ENCODE measurements around the gene TIMM29. TPM values are rescaled to one million over a fixed set of nuclear protein-coding genes. Genes with fewer than 3 reads are reported as not detected.

TIMM29 gene
- total RNA-seq, 1 experiment from 2014 or later = 58.2 TPM

DNA sequence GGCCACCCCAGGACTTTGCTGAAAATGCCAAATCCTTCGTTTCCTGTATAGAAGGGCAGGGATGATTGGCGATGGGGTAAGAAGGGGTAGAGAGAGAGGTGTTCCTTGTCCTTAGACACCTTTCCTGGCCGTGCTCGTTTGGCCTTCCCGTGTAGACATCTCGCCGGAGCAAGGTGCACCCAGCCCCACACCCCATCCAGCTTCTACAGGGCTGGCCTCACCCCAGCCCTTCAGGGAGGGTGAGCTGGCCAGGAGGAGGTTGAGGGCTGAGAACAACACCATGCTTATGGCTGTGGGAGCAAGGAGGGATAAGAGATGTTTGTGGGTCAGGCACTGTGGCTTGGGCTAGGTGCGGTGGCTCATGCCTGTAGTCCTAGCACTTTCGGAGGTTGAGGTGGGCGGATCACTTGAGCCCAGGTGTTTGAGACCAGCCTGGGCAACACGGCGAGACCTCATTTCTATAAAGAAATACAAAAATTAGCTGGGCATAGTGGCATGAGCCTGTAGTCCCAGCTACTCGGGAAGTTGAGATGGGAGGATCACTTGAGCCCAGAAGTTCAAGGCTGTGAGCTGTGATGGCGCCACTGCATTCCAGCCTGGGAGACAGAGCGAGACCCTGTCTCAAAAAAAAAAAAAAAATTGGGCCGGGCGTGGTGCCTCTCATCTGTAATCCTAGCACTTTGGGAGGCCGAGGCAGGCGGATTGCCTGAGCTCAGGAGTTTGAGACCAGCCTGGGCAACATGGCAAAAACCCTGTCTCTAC is 47.7 kb downstream of the TIMM29 start:
- no peaks in the 10 kb centered on the region for H3K27me3 ChIP-seq (ENCODE audit: control insufficient read depth, insufficient read depth, low read length)
- no peak overlapping the region for H3K4me3 ChIP-seq (ENCODE audit: insufficient read depth, low read depth, low read length)
- H3K36me3 ChIP-seq (replicated peaks; ENCODE audit: control insufficient read depth, insufficient read depth, low read length) = peaks cover 1% of the 10 kb centered on the region; the same call in 1 of the 2 replicates
- DNase-seq = no peak

DNA sequence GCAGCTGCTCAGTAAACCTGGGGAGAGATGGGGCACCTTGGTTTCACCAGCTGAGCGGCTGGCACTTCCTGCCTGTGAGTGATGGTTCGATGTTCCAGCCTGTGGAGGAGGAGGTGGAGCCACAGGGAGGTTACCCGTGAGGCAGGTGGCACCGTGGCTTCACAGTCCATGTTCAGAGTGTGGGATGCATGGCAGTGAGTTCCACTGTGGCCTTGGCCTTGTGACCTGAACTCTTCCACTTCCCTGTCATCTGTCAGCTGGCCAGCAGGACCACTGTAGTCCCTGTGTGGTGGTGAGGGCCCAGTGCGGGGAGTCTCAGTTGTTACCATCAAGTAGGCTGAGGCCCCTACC is 49.1 kb downstream of the TIMM29 start:
- no peaks in the 10 kb centered on the region for H3K27me3 ChIP-seq (ENCODE audit: control insufficient read depth, insufficient read depth, low read length)
- DNase-seq = no peak
- peaks cover 1% of the 10 kb centered on the region; the same call in 1 of the 2 replicates for H3K36me3 ChIP-seq (replicated peaks; ENCODE audit: control insufficient read depth, insufficient read depth, low read length)
- no peak overlapping the region for H3K4me3 ChIP-seq (ENCODE audit: insufficient read depth, low read depth, low read length)

Other genes with a start within 250 kb of the TIMM29 start
- 52.4 and 64.9 TPM in 2 replicates for gene QTRT1, start 227.4 kb upstream of the TIMM29 start, total RNA-seq (2014; rRNA removed; shearing (Covaris generic))
- 77.6 and 89.9 TPM in 2 replicates for gene DNM2, start 210.7 kb upstream of the TIMM29 start, total RNA-seq (2014; rRNA removed; shearing (Covaris generic))
- 49.5 and 50.3 TPM in 2 replicates for gene TMED1, start 92.6 kb upstream of the TIMM29 start, total RNA-seq (2014; rRNA removed; shearing (Covaris generic))
- 0.59 and 5.0 TPM in 2 replicates for gene C19orf38, start 80.4 kb upstream of the TIMM29 start, total RNA-seq (2014; rRNA removed; shearing (Covaris generic))
- gene CARM1, start 57.3 kb upstream of the TIMM29 start, total RNA-seq (2014; rRNA removed; shearing (Covaris generic)) = 117 and 151 TPM in 2 replicates
- gene YIPF2, start 172 bp upstream of the TIMM29 start, total RNA-seq (2014; rRNA removed; shearing (Covaris generic)) = 81.1 and 90.3 TPM in 2 replicates
- 173 and 208 TPM in 2 replicates for gene SMARCA4, start 32.2 kb downstream of the TIMM29 start, total RNA-seq (2014; rRNA removed; shearing (Covaris generic))
- 144 and 158 TPM in 2 replicates for gene LDLR, start 160.7 kb downstream of the TIMM29 start, total RNA-seq (2014; rRNA removed; shearing (Covaris generic))
- gene SPC24, start 227.0 kb downstream of the TIMM29 start, total RNA-seq (2014; rRNA removed; shearing (Covaris generic)) = 66.8 and 67.0 TPM in 2 replicates

Data from H7 (cell line).